ENCODE results near the gene NKAIN4.
A peak's percentile ranks its signal among the peaks of the same experiment; 100 is the strongest.

GRCh38 chr20:63253438-63254231 is 628 bp downstream of the NKAIN4 start:
- no peak for TF ChIP-seq CTCF (IDR thresholded peaks at IDR 0.05; ENCODE audit: poor library complexity)
- peak; percentile 59 for TF ChIP-seq EZH2 (IDR thresholded peaks at IDR 0.05; ENCODE audit: borderline replicate concordance)
